HepG2 (cell line): ENCODE measurements around the gene PIF1. TPM values are rescaled to one million over a fixed set of nuclear protein-coding genes. Genes with fewer than 3 reads are reported as not detected.

Experiments
- FOXA3 ChIP-seq: IDR thresholded peaks from 2 replicates; pipeline ENCODE4 v1.6.1; 2016; ENCODE audit warnings: missing genetic modification reagents, missing compliant biosample characterization
- HES4 ChIP-seq: sonication (generic); formaldehyde crosslinking; IDR thresholded peaks from 2 replicates; pipeline ENCODE4 v1.9.0; 2021; ENCODE audit warnings: mild to moderate bottlenecking, missing genetic modification reagents, borderline replicate concordance
- MAZ ChIP-seq, 2 experiments: sonication (generic) in 1 of 2; formaldehyde crosslinking in 1 of 2; IDR thresholded peaks; 2 replicates each; pipeline versions ENCODE4 v1.5.0 to v1.6.1; 2012 to 2020; ENCODE audit warnings: low read depth in 2 of 2, mild to moderate bottlenecking in 2 of 2, borderline replicate concordance in 1 of 2, improper control_type of control experiment in 1 of 2, low read length in 1 of 2, missing genetic modification reagents in 1 of 2, moderate library complexity in 1 of 2
- NCOA2 ChIP-seq: sonication (generic); formaldehyde crosslinking; IDR thresholded peaks from 2 replicates; pipeline ENCODE4 v1.8.0; 2022; ENCODE audit warnings: inconsistent platforms
- NCOR1 ChIP-seq: fragments of 200-600 bp; sonication (generic); IDR thresholded peaks from 2 replicates; pipeline ENCODE4 v1.7.0; 2017; ENCODE audit warnings: antibody characterized with exemption, low read length, borderline replicate concordance
- NR2F1 ChIP-seq, 2 experiments: fragments of 450-650 bp in 1 of 2; formaldehyde crosslinking in 1 of 2; IDR thresholded peaks; 2 replicates each; pipeline versions ENCODE4 v1.5.0 to v1.6.1; 2016 to 2020; ENCODE audit warnings: mild to moderate bottlenecking in 1 of 2, missing compliant biosample characterization in 1 of 2, missing genetic modification reagents in 1 of 2, moderate library complexity in 1 of 2
- RAD51 ChIP-seq: fragments of 450-650 bp; IDR thresholded peaks from 2 replicates; pipeline ENCODE4 v1.6.1; 2016; ENCODE audit warnings: borderline replicate concordance
- RFX5 ChIP-seq: IDR thresholded peaks from 2 replicates; pipeline ENCODE4 v1.6.1; 2011; ENCODE audit warnings: low read depth, low read length, improper control_type of control experiment
- SIN3B ChIP-seq: fragments of 150-350 bp; IDR thresholded peaks from 2 replicates; pipeline ENCODE4 v1.6.1; 2014; ENCODE audit warnings: low read length
- SNAPC2 ChIP-seq: sonication (generic); formaldehyde crosslinking; IDR thresholded peaks from 2 replicates; pipeline ENCODE4 v1.8.1; 2022; ENCODE audit warnings: mild to moderate bottlenecking, missing genetic modification reagents
- SP2 ChIP-seq: sonication (generic); formaldehyde crosslinking; IDR thresholded peaks from 2 replicates; pipeline ENCODE4 v1.5.1; 2020; ENCODE audit warnings: mild to moderate bottlenecking, missing genetic modification reagents
- ZNF292 ChIP-seq: sonication (generic); formaldehyde crosslinking; IDR thresholded peaks from 2 replicates; pipeline ENCODE4 v1.8.1; 2022; ENCODE audit warnings: mild to moderate bottlenecking, low read depth, missing genetic modification reagents, borderline replicate concordance
- ZNF547 ChIP-seq: sonication (generic); formaldehyde crosslinking; IDR thresholded peaks from 2 replicates; pipeline ENCODE4 v1.5.1; 2020; ENCODE audit warnings: mild to moderate bottlenecking, missing genetic modification reagents
- ZNF550 ChIP-seq: sonication (generic); formaldehyde crosslinking; IDR thresholded peaks from 2 replicates; pipeline ENCODE4 v1.4.0; 2020; ENCODE audit warnings: mild to moderate bottlenecking, missing genetic modification reagents, borderline replicate concordance
- ZNF615 ChIP-seq: sonication (generic); formaldehyde crosslinking; IDR thresholded peaks from 2 replicates; pipeline ENCODE4 v1.5.0; 2020; ENCODE audit warnings: mild to moderate bottlenecking, missing genetic modification reagents, borderline replicate concordance
- ZNF75D ChIP-seq: sonication (generic); formaldehyde crosslinking; IDR thresholded peaks from 2 replicates; pipeline ENCODE4 v1.8.1; 2023; ENCODE audit warnings: missing genetic modification reagents, mild to moderate bottlenecking, borderline replicate concordance
- polyA plus RNA-seq, 8 experiments: library from polyadenylated mRNA; depleted of rRNA in 3 of 8; stranded (reverse) in 7 of 8; unstranded in 1 of 8; fragments of >200 nt; fragmentation: Illumina TruSeq in 4 of 8; extraction: Trizol in 4 of 8; gene quantifications; 2 replicates each; pipeline versions ENCODE4 v1.2.1 to v1.2.3, GENCODE V29; 2011 to 2016; ENCODE audit warnings: low read depth in 4 of 8, missing spikeins in 1 of 8, mixed read lengths in 1 of 8; ENCODE audit not compliant: insufficient read depth in 1 of 8
- total RNA-seq, 5 experiments: library from RNA; depleted of rRNA; stranded (reverse); fragments of >200 nt; fragmentation: Illumina TruSeq; extraction: Trizol; gene quantifications; 2 replicates each; pipeline ENCODE4 v1.2.3, GENCODE V29; 2016; ENCODE audit warnings: low read depth in 1 of 5
- TF ChIP-seq, protein P1 (sequence below): sonication (generic); formaldehyde crosslinking; IDR thresholded peaks from 2 replicates; pipeline ENCODE4 v1.5.1; 2020; ENCODE audit warnings: mild to moderate bottlenecking, missing genetic modification reagents, moderate library complexity
- TF ChIP-seq, protein P2 (sequence below): sonication (generic); formaldehyde crosslinking; IDR thresholded peaks from 2 replicates; pipeline ENCODE4 v1.4.0; 2020; ENCODE audit warnings: mild to moderate bottlenecking, missing genetic modification reagents
- TF ChIP-seq, protein P3 (sequence below): sonication (generic); formaldehyde crosslinking; IDR thresholded peaks from 2 replicates; pipeline ENCODE4 v1.5.0; 2020; ENCODE audit warnings: missing genetic modification reagents, mild to moderate bottlenecking, borderline replicate concordance
- TF ChIP-seq, protein P4 (sequence below): IDR thresholded peaks from 2 replicates; pipeline ENCODE4 v1.6.1; 2018; ENCODE audit warnings: missing genetic modification reagents, mild to moderate bottlenecking, missing compliant biosample characterization

The PIF1 gene
- total and polyA plus RNA-seq, 2 of the 13 experiments (the other 11 are each of a cell fraction or from before 2014, with no cell fraction given), result 18.5 to 19.7 TPM

DNA sequence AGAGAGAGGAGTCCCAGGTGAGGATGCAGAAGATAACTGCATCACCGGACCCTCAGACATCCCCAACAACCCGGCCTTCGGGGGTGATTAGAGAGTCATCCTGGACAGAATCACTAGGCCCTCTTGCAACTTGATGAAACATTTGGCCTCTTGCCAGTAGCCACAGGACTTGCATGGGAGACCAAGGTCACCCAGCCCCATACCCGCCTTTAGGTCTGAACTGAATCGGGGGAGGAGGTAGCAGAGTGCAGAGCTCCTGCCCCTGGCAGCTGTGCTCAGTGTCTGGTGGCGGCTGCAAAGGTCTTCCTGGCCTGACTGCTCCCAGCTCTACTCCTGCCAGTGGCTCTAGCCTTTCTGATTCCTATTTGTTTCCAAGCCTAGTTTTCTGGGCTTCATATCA, 12.4 kb downstream of the PIF1 start (continued):
- TF ChIP-seq HES4 (CRISPR knock-in tag), result no peak
- TF ChIP-seq NCOA2 (CRISPR knock-in tag), result 0 out of 2 replicates have a peak, but pooled peaks have one; percentile 21
- TF ChIP-seq FOXA3 (CRISPR knock-in tag), result no peak
- no peak for TF ChIP-seq SIN3B
- TF ChIP-seq RAD51, result no peak
- no peak for TF ChIP-seq RFX5
- TF ChIP-seq NCOR1, result no peak
- TF ChIP-seq, protein P1, sequence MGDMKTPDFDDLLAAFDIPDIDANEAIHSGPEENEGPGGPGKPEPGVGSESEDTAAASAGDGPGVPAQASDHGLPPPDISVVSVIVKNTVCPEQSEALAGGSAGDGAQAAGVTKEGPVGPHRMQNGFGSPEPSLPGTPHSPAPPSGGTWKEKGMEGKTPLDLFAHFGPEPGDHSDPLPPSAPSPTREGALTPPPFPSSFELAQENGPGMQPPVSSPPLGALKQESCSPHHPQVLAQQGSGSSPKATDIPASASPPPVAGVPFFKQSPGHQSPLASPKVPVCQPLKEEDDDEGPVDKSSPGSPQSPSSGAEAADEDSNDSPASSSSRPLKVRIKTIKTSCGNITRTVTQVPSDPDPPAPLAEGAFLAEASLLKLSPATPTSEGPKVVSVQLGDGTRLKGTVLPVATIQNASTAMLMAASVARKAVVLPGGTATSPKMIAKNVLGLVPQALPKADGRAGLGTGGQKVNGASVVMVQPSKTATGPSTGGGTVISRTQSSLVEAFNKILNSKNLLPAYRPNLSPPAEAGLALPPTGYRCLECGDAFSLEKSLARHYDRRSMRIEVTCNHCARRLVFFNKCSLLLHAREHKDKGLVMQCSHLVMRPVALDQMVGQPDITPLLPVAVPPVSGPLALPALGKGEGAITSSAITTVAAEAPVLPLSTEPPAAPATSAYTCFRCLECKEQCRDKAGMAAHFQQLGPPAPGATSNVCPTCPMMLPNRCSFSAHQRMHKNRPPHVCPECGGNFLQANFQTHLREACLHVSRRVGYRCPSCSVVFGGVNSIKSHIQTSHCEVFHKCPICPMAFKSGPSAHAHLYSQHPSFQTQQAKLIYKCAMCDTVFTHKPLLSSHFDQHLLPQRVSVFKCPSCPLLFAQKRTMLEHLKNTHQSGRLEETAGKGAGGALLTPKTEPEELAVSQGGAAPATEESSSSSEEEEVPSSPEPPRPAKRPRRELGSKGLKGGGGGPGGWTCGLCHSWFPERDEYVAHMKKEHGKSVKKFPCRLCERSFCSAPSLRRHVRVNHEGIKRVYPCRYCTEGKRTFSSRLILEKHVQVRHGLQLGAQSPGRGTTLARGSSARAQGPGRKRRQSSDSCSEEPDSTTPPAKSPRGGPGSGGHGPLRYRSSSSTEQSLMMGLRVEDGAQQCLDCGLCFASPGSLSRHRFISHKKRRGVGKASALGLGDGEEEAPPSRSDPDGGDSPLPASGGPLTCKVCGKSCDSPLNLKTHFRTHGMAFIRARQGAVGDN (CRISPR knock-in tag), result 0 out of 2 replicates have a peak, but pooled peaks have one; percentile 24
- no peak for TF ChIP-seq SNAPC2 (CRISPR knock-in tag)
- TF ChIP-seq, protein P2, sequence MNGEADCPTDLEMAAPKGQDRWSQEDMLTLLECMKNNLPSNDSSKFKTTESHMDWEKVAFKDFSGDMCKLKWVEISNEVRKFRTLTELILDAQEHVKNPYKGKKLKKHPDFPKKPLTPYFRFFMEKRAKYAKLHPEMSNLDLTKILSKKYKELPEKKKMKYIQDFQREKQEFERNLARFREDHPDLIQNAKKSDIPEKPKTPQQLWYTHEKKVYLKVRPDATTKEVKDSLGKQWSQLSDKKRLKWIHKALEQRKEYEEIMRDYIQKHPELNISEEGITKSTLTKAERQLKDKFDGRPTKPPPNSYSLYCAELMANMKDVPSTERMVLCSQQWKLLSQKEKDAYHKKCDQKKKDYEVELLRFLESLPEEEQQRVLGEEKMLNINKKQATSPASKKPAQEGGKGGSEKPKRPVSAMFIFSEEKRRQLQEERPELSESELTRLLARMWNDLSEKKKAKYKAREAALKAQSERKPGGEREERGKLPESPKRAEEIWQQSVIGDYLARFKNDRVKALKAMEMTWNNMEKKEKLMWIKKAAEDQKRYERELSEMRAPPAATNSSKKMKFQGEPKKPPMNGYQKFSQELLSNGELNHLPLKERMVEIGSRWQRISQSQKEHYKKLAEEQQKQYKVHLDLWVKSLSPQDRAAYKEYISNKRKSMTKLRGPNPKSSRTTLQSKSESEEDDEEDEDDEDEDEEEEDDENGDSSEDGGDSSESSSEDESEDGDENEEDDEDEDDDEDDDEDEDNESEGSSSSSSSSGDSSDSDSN (CRISPR knock-in tag), result peak; percentile 46; the same call in 1 of the 2 replicates
- TF ChIP-seq NR2F1 (CRISPR knock-in tag; IDR thresholded peaks at IDR 0.05), result no peak
- TF ChIP-seq, protein P3, sequence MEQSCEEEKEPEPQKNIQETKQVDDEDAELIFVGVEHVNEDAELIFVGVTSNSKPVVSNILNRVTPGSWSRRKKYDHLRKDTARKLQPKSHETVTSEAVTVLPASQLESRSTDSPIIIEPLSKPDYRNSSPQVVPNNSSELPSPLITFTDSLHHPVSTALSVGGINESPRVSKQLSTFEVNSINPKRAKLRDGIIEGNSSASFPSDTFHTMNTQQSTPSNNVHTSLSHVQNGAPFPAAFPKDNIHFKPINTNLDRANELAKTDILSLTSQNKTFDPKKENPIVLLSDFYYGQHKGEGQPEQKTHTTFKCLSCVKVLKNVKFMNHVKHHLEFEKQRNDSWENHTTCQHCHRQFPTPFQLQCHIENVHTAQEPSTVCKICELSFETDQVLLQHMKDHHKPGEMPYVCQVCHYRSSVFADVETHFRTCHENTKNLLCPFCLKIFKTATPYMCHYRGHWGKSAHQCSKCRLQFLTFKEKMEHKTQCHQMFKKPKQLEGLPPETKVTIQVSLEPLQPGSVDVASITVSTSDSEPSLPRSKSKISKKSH, result 0 out of 2 replicates have a peak, but pooled peaks have one; percentile 22
- TF ChIP-seq ZNF75D (CRISPR knock-in tag), result no peak
- no peak for TF ChIP-seq ZNF550
- no peak for TF ChIP-seq SP2 (CRISPR knock-in tag)
- TF ChIP-seq ZNF292 (CRISPR knock-in tag), result peak; percentile 80; the same call in 1 of the 2 replicates
- TF ChIP-seq MAZ (IDR thresholded peaks at IDR 0.05; ENCODE audit: borderline replicate concordance, low read depth, low read length), result no peak
- no peak for TF ChIP-seq MAZ (CRISPR knock-in tag; IDR thresholded peaks at IDR 0.05; ENCODE audit: low read depth)
- TF ChIP-seq, protein P4, sequence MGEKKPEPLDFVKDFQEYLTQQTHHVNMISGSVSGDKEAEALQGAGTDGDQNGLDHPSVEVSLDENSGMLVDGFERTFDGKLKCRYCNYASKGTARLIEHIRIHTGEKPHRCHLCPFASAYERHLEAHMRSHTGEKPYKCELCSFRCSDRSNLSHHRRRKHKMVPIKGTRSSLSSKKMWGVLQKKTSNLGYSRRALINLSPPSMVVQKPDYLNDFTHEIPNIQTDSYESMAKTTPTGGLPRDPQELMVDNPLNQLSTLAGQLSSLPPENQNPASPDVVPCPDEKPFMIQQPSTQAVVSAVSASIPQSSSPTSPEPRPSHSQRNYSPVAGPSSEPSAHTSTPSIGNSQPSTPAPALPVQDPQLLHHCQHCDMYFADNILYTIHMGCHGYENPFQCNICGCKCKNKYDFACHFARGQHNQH, result 0 out of 2 replicates have a peak, but pooled peaks have one; percentile 16
- TF ChIP-seq ZNF547 (CRISPR knock-in tag), result no peak
- TF ChIP-seq ZNF615 (CRISPR knock-in tag), result no peak
